ENCODE data around the gene COL9A1. TPM values are rescaled to one million over a fixed set of nuclear protein-coding genes. Genes with fewer than 3 reads are reported as not detected.

COL9A1 gene
- total RNA-seq, 4 donors from 2014 or later, result 0.10 TPM; not detected in 3

DNA sequence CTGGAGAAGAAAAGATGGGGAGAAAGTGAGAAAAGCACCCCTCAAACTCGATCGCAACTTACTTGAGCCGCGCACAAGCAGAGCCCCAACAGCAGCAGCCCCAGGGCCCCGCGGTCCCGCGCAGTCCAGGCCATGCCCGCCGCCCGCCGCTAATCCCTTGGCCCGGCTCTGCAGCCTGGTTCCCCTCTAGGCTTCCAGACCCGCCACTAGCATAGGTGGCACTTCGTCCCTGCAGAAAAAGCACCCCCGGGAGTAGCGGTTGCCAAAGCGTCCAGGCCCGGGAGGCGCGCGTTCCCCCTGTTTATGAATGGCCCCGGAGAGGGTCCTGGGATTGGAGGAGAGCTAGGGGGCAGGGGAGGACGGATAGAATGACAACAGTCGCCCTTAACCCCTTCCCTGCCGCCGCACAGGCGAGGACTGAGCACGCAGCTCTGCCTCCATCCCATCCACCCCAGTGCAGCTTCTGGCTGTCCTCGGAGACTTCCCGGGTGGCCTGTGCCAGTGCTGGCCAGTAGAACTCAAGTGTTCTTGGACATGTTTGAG lies 19.9 kb downstream of the COL9A1 start:
- intact Hi-C loops (cut with DNase I; ENCODE audit: low total_unique reads), result no loop called here
- H3K4me3 ChIP-seq (ENCODE audit: low read depth, poor library complexity, severe bottlenecking), result no peak overlapping the region
- no peak for DNase-seq (ENCODE audit: low spot score in 2 of 2)
- no peak for TF ChIP-seq POLR2A (IDR thresholded peaks at IDR 0.05)
- TF ChIP-seq, protein P1, sequence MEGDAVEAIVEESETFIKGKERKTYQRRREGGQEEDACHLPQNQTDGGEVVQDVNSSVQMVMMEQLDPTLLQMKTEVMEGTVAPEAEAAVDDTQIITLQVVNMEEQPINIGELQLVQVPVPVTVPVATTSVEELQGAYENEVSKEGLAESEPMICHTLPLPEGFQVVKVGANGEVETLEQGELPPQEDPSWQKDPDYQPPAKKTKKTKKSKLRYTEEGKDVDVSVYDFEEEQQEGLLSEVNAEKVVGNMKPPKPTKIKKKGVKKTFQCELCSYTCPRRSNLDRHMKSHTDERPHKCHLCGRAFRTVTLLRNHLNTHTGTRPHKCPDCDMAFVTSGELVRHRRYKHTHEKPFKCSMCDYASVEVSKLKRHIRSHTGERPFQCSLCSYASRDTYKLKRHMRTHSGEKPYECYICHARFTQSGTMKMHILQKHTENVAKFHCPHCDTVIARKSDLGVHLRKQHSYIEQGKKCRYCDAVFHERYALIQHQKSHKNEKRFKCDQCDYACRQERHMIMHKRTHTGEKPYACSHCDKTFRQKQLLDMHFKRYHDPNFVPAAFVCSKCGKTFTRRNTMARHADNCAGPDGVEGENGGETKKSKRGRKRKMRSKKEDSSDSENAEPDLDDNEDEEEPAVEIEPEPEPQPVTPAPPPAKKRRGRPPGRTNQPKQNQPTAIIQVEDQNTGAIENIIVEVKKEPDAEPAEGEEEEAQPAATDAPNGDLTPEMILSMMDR (IDR thresholded peaks at IDR 0.05), result no peak
- 2 to 9% methylated on average over 25 to 27 of the region's 31 CpGs for WGBS, 2 donors

DNA sequence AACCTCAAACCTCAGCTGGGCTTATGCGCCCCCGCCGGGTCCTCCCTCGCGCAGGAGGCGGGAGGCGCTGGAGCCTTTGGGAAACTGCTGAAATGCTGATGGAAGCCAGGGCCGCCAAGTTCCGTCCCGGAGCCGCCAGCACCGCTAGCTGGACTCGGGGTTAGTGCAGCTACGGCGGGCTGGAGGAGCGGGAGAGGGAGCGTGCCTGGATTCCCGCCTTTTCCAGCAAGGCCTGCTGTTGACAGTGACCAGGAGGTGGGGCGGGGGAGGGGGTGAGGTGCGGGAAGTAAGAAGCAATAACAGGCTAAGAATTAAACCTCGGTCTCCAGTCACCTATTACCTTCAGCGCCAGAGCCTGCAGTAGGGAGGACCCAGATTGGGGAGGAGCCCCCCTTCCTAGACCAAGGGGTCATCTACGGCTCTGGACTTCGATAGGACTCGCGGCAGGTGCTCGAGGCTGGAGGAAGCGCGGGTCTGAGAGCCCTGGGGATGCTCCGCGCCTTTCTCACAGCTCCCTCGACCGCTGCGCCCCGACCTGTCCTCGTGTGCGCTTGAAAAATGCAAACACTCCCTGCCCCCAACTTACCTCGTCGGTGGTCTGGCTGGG lies 20.5 kb downstream of the COL9A1 start:
- 2 to 3% methylated on average over 37 to 39 of the region's 39 CpGs for WGBS, 2 donors
- peak in 1 of 2 donors; percentile 81 for DNase-seq (ENCODE audit: low spot score in 2 of 2)
- no peak overlapping the region for H3K4me3 ChIP-seq (ENCODE audit: low read depth, poor library complexity, severe bottlenecking)
- intact Hi-C loops (cut with DNase I; ENCODE audit: low total_unique reads), result no loop called here
- TF ChIP-seq POLR2A (IDR thresholded peaks at IDR 0.05), result no peak
- TF ChIP-seq, protein P1 (IDR thresholded peaks at IDR 0.05), result no peak

DNA sequence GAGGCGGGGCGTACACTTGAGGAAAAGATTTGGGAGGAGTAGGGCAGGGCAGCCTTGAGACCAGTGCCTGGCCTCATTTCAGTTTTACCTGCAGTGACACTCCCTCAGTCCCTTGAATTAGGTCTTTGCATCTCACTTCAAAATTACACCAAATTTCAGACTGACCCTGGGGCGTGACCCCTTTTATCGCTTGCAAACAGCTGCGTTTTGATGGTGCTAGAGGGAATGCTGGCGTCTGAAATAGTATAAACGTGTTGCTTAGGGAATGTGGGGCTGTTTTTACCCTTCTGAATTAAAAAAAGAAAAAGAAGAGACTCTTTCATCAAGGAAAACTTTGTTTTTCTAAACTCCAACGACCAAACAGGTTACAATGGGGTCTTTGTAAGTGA lies 21.0 kb downstream of the COL9A1 start:
- DNase-seq (ENCODE audit: low spot score in 2 of 2), result no peak
- TF ChIP-seq, protein P1 (IDR thresholded peaks at IDR 0.05), result no peak
- no peak for TF ChIP-seq POLR2A (IDR thresholded peaks at IDR 0.05)
- intact Hi-C loops (cut with DNase I; ENCODE audit: low total_unique reads), result no loop called here
- H3K4me3 ChIP-seq (ENCODE audit: low read depth, poor library complexity, severe bottlenecking), result no peak overlapping the region
- 18 to 28% methylated on average over 8 of the region's 8 CpGs for WGBS, 2 donors

DNA sequence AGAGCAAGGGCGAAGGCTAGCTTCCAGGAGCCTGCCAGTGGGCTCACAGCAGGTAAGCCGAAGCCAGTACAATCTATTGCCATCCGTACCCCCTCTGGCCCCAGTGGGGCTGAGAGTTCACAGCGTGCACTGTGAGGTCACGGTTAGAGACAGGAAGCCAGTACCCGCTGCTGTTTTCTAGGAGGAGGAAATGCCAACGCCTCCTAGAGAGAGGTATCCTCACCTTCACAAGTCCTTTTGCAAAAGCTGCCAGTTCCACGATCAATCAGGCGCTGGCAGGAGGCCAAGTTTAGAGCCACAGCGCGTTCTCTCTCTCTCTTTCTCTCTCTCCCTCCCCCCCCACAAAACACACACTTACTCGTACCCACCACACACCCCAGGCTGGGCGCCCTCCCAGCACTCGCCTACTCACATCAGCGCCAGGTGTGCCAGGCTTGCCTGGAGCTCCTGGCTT lies 22.5 kb downstream of the COL9A1 start:
- no peak for DNase-seq (ENCODE audit: low spot score in 2 of 2)
- TF ChIP-seq POLR2A (IDR thresholded peaks at IDR 0.05), result no peak
- TF ChIP-seq, protein P1 (IDR thresholded peaks at IDR 0.05), result no peak
- 57 to 64% methylated on average over 15 of the region's 15 CpGs for WGBS, 2 donors
- intact Hi-C loops (cut with DNase I; ENCODE audit: low total_unique reads), result no loop called here
- no peak overlapping the region for H3K4me3 ChIP-seq (ENCODE audit: low read depth, poor library complexity, severe bottlenecking)

DNA sequence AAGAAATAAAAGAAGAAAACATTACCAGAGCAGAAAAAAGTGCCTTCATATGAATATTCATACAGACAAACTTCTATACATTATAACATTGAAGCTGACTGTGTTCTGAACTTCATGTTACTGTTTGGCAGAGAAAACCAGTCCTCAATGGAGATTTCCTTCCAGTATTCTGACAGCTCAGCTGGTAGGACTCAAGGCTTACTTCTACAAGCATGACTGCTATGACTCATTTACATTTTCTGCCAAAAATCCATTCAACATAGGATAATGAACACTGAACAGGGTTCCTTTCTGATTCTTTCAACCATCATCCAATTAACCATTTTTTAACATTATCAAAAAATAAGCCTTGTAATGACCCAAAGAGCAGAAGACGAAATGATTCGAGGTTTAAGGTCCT lies 25.4 kb downstream of the COL9A1 start:
- DNase-seq (ENCODE audit: low spot score in 2 of 2), result no peak
- 84 to 88% methylated on average over 2 of the region's 2 CpGs for WGBS, 2 donors
- H3K4me3 ChIP-seq (ENCODE audit: low read depth, poor library complexity, severe bottlenecking), result no peak overlapping the region
- no peak for TF ChIP-seq POLR2A (IDR thresholded peaks at IDR 0.05)
- TF ChIP-seq, protein P1 (IDR thresholded peaks at IDR 0.05), result no peak
- intact Hi-C loops (cut with DNase I; ENCODE audit: low total_unique reads), result no loop called here

DNA sequence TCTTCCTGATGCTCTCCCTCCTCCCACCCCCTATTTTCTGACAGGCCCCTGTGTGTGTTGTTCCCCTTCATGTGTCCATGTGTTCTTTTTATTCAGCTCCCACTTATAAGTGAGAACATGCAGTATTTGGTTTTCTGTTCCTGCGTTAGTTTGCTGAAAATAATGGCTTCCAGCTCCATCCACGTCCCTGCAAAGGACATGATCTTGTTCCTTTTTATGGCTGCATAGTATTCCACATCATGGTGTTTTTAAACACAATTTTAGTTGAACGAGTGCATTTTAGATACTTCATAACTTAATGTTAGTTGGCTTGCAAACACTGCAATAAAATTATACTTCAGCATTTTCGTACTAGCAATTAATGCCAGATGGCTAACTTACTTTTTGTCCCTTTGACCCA lies 28.5 kb downstream of the COL9A1 start:
- no peak overlapping the region for H3K4me3 ChIP-seq (ENCODE audit: low read depth, poor library complexity, severe bottlenecking)
- 77 to 81% methylated on average over 4 of the region's 4 CpGs for WGBS, 2 donors
- DNase-seq (ENCODE audit: low spot score in 2 of 2), result no peak
- intact Hi-C loops (cut with DNase I; ENCODE audit: low total_unique reads), result no loop called here
- TF ChIP-seq POLR2A (IDR thresholded peaks at IDR 0.05), result no peak
- TF ChIP-seq, protein P1 (IDR thresholded peaks at IDR 0.05), result no peak
